Measurements from ENCODE around the gene TRIM67. TPM values are rescaled to one million over a fixed set of nuclear protein-coding genes. Genes with fewer than 3 reads are reported as not detected.
A peak's percentile ranks its signal among the peaks of the same experiment; 100 is the strongest.

Gene TRIM67
- total RNA-seq, 3 donors from 2014 or later (not counting 1 experiment from before 2014, with no cell fraction given) = not detected

DNA sequence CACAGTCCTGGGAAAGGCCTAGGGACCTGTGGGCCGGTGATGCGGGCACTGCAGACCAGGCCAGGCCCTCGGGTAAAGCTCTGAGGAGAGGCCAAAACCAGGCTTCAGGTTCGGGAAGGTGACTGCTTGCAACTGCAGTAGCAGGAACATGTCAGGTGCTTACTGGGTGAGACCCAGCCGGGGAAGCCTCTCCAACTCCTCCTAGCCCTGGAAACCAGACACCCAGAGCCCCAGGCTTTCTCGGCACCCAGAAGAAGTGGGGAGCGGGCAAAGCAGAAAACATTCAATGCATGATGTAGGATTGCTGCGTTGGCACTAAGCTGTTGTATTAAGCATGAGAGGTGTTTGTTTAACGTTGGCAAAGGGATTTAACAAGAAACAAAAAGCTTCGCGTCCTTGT is 58.9 kb downstream of the TRIM67 start:
- H3K27me3 Mint-ChIP-seq (ENCODE audit: low read depth in 2 of 2) = peaks cover 0 to 7% of the 10 kb centered on the region in 2 donors
- no peaks in the 10 kb centered on the region for H3K4me1 Mint-ChIP-seq
- no peak overlapping the region for H3K4me3 Mint-ChIP-seq
- Histone ChIP-seq H3K4me3 (ENCODE audit: low read length) (no peak overlapping the region), H3K36me3 (ENCODE audit: control insufficient read depth, insufficient read depth, low read length) (peaks cover 24% of the 10 kb centered on the region), H3K27me3 (ENCODE audit: control insufficient read depth, insufficient read depth, low read length) (no peaks in the 10 kb centered on the region), H3K9me3 (ENCODE audit: control insufficient read depth, insufficient read depth, low read length) (no peaks in the 10 kb centered on the region), H3K4me1 (ENCODE audit: control insufficient read depth, insufficient read depth, low read length) (no peaks in the 10 kb centered on the region), H3K27ac (ENCODE audit: low read length) (no peak overlapping the region)
- intact Hi-C loops (cut with micrococcal nuclease) = no loop called here
- H3K36me3 Mint-ChIP-seq = peaks cover 14% of the 10 kb centered on the region
- no peak for DNase-seq
- H3K27ac Mint-ChIP-seq = no peak overlapping the region
- ATAC-seq = no peak
- WGBS (ENCODE audit: insufficient coverage) = 96% methylated on average over 9 of the region's 11 CpGs
- no peaks in the 10 kb centered on the region for H3K9me3 Mint-ChIP-seq
- TF ChIP-seq, protein P1, sequence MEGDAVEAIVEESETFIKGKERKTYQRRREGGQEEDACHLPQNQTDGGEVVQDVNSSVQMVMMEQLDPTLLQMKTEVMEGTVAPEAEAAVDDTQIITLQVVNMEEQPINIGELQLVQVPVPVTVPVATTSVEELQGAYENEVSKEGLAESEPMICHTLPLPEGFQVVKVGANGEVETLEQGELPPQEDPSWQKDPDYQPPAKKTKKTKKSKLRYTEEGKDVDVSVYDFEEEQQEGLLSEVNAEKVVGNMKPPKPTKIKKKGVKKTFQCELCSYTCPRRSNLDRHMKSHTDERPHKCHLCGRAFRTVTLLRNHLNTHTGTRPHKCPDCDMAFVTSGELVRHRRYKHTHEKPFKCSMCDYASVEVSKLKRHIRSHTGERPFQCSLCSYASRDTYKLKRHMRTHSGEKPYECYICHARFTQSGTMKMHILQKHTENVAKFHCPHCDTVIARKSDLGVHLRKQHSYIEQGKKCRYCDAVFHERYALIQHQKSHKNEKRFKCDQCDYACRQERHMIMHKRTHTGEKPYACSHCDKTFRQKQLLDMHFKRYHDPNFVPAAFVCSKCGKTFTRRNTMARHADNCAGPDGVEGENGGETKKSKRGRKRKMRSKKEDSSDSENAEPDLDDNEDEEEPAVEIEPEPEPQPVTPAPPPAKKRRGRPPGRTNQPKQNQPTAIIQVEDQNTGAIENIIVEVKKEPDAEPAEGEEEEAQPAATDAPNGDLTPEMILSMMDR (IDR thresholded peaks at IDR 0.05) = no peak

DNA sequence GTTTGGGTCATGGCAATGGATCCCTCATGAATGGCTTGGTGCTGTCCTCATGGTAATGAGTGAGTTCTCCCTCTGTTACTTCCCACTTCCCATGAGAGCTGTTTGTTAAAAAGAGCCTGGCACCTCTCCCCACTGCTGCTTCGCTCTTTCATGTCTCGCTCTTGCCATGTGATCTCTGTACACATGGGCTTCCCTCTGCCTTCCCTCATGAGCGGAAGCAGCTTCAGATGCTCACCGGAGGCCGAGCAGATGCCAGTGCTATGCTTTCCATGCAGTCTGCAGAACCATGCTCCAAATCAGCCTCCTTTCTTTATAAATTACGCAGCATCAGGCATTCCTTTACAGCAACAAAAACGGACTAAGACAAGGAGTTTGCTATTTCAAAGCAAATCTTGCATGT is 64.3 kb downstream of the TRIM67 start:
- TF ChIP-seq, protein P1 (IDR thresholded peaks at IDR 0.05) = no peak
- DNase-seq = no peak
- H3K9me3 Mint-ChIP-seq = no peaks in the 10 kb centered on the region
- Histone ChIP-seq H3K4me3 (ENCODE audit: low read length) (no peak overlapping the region), H3K27ac (ENCODE audit: low read length) (no peak overlapping the region), H3K27me3 (ENCODE audit: control insufficient read depth, insufficient read depth, low read length) (no peaks in the 10 kb centered on the region), H3K36me3 (ENCODE audit: control insufficient read depth, insufficient read depth, low read length) (peaks cover 66% of the 10 kb centered on the region), H3K9me3 (ENCODE audit: control insufficient read depth, insufficient read depth, low read length) (no peaks in the 10 kb centered on the region), H3K4me1 (ENCODE audit: control insufficient read depth, insufficient read depth, low read length) (no peaks in the 10 kb centered on the region)
- H3K27ac Mint-ChIP-seq = peak overlapping the region in 1 of 2 donors; percentile 61
- H3K36me3 Mint-ChIP-seq = peaks cover 26% of the 10 kb centered on the region
- H3K27me3 Mint-ChIP-seq (ENCODE audit: low read depth in 2 of 2) = no peaks in the 10 kb centered on the region
- peaks cover 15 to 17% of the 10 kb centered on the region in 2 donors for H3K4me1 Mint-ChIP-seq
- ATAC-seq = no peak
- 93% methylated on average over 7 of the region's 7 CpGs for WGBS (ENCODE audit: insufficient coverage)
- H3K4me3 Mint-ChIP-seq = no peak overlapping the region
- intact Hi-C loops (cut with micrococcal nuclease) = no loop called here

DNA sequence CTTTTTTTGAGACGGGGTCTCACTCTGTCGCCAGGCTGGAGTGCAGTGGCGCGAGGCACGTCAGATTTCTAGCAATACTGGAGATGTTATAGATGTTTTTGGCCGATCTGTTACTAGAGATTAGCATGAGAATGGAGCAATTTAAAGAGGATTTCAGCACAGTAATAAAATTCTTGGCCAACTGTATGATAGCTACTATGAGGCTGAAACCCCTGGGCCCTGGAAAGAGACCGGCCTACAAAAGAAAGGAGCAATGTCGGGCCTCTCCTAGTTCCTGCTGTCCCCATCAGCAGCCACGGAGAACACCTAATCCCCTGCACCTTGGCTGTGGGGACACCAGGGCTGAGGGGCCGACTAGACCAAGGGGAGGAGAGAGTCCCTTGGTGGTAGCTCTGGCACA is 69.7 kb downstream of the TRIM67 start:
- DNase-seq = no peak
- no peak overlapping the region for H3K4me3 Mint-ChIP-seq
- TF ChIP-seq, protein P1 (IDR thresholded peaks at IDR 0.05) = no peak
- Histone ChIP-seq H3K9me3 (ENCODE audit: control insufficient read depth, insufficient read depth, low read length) (no peaks in the 10 kb centered on the region), H3K4me3 (ENCODE audit: low read length) (no peak overlapping the region), H3K27ac (ENCODE audit: low read length) (no peak overlapping the region), H3K4me1 (ENCODE audit: control insufficient read depth, insufficient read depth, low read length) (no peaks in the 10 kb centered on the region), H3K36me3 (ENCODE audit: control insufficient read depth, insufficient read depth, low read length) (peaks cover 46% of the 10 kb centered on the region), H3K27me3 (ENCODE audit: control insufficient read depth, insufficient read depth, low read length) (no peaks in the 10 kb centered on the region)
- intact Hi-C loops (cut with micrococcal nuclease) = no loop called here
- 99% methylated on average over 10 of the region's 10 CpGs for WGBS (ENCODE audit: insufficient coverage)
- no peak overlapping the region for H3K27ac Mint-ChIP-seq
- no peaks in the 10 kb centered on the region for H3K27me3 Mint-ChIP-seq (ENCODE audit: low read depth in 2 of 2)
- H3K36me3 Mint-ChIP-seq = peaks cover 5% of the 10 kb centered on the region
- peaks cover 40 to 44% of the 10 kb centered on the region in 2 donors for H3K4me1 Mint-ChIP-seq
- no peaks in the 10 kb centered on the region for H3K9me3 Mint-ChIP-seq
- ATAC-seq = no peak

Measured in natural killer cell (primary cell).